GM12875 (cell line): Measurements from ENCODE around the gene PGAP1.

ENCODE experiments used
- H3K4me3 ChIP-seq: one replicate; pipeline ENCODE4 v1.5.1; 2011; ENCODE audit warnings: low read depth, low read length, control low read depth
- CTCF ChIP-seq: IDR thresholded peaks from 2 replicates; pipeline ENCODE4 v1.5.1; 2011; ENCODE audit warnings: low read depth, mild to moderate bottlenecking, control low read depth, inconsistent platforms, low read length, moderate library complexity, borderline replicate concordance; ENCODE audit not compliant: insufficient read depth

The PGAP1 gene

GRCh38 chr2:196926562-196927375, at the start of gene PGAP1:
TSS of gene PGAP1 (minus strand) at chr2:196926707. CDS start at chr2:196926616, 91 bp downstream.
- no peak for TF ChIP-seq CTCF
- H3K4me3 ChIP-seq, result peak within 1 kb of the TSS; percentile 60

GRCh38 chr2:196974970-196975369, 48.5 kb upstream of the PGAP1 start:
- no peak for TF ChIP-seq CTCF
- H3K4me3 ChIP-seq, result no peak overlapping the region

DNA sequence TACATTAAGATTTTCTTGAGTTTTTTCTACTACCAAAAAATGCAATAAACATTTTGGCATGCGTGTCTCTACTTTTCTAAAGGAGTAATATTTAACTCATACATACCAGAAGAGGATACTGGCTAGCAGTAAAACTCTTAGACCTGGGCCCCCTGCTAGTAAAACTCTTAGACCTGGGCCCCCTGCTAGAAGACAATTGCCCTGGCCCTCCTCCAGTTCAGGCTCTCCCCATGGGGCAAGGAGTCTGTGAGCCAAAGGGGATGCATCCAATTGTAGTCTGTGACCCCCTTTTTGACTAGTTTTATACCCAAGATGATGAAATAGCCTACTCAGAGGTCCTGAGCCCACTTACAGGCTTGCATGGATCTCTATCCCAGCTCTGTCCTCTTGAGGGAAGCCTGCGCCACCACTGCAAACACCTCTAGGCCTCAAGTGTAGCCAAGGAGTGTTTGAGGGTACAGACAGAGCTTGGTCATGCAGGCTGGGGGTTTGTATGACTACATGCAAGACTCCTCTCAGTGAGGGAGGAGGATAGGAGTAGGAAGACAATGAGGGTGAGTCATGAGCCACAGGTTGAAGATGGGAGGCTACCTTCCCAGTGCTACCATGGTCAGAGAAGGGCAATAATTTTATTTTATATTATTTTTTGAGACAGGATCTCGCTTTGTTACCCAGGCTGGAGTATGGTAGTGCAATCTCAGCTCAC, 45.2 kb upstream of the PGAP1 start:
- no peak overlapping the region for H3K4me3 ChIP-seq
- TF ChIP-seq CTCF, result no peak

- TF ChIP-seq CTCF, result no peak
- no peak overlapping the region for H3K4me3 ChIP-seq
Observed at GRCh38 chr2:196970099-196970498, 43.6 kb upstream of the PGAP1 start.

- TF ChIP-seq CTCF, result no peak
- H3K4me3 ChIP-seq, result no peak overlapping the region
Observed at GRCh38 chr2:196968516-196968915, 42.0 kb upstream of the PGAP1 start.

DNA sequence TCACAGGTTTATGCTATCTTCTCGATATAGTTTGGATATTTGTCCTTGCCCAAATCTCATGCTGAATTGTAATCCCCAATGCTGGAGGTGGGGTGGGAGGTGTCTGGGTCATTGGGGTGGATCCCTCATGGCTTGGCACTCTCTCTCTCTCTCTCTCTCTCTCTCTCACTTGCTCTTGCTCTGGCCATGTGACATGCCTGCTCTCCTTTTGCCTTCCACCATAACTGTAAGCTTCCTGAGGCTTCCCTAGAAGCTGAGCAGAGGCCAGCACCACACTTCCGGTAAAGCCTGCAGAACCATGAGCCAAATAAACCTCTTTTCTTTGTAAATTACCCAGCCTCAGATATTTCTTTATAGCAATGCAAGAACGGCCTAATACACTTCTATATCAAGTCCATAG, 41.3 kb upstream of the PGAP1 start:
- no peak for TF ChIP-seq CTCF

GRCh38 chr2:196967116-196967515, 40.6 kb upstream of the PGAP1 start:
- TF ChIP-seq CTCF, result no peak
- H3K4me3 ChIP-seq, result no peak overlapping the region

More for the DNA sequence above, 41.3 kb upstream of the PGAP1 start:
- no peak overlapping the region for H3K4me3 ChIP-seq
